SJCRH30 (cell line): Measurements from ENCODE around the gene RAI1. TPM values are rescaled to one million over a fixed set of nuclear protein-coding genes. Genes with fewer than 3 reads are reported as not detected.
"Not testable (repeated sequence)": the region's sequence is repeated elsewhere in the genome, so short reads cannot be mapped to it uniquely, and the experiment has no call there.

Experiments used
- DNase-seq, 2 experiments: peaks; one replicate each; pipeline ENCODE4 v3.0.0-alpha.2; 2015 to 2020
- H3K27ac ChIP-seq: fragments of 250-450 bp; sonication (Bioruptor Pico); 2 replicates; pipeline ENCODE4 v1.5.1; 2020; ENCODE audit warnings: mild to moderate bottlenecking, moderate library complexity
- H3K27me3 ChIP-seq: fragments of 250-450 bp; sonication (Bioruptor Pico); 2 replicates; pipeline ENCODE4 v1.5.1; 2020; ENCODE audit warnings: mild to moderate bottlenecking, moderate library complexity
- H3K36me3 ChIP-seq: fragments of 250-450 bp; sonication (Bioruptor Pico); 2 replicates; pipeline ENCODE4 v1.5.1; 2020; ENCODE audit warnings: mild to moderate bottlenecking, moderate library complexity
- H3K4me1 ChIP-seq: fragments of 250-450 bp; sonication (Bioruptor Pico); 2 replicates; pipeline ENCODE4 v1.5.1; 2020; ENCODE audit warnings: mild to moderate bottlenecking, moderate library complexity
- H3K4me3 ChIP-seq: fragments of 250-450 bp; sonication (Bioruptor Pico); 2 replicates; pipeline ENCODE4 v1.5.1; 2020; ENCODE audit warnings: mild to moderate bottlenecking, moderate library complexity
- H3K9me3 ChIP-seq: fragments of 250-450 bp; sonication (Bioruptor Pico); replicated peaks from 2 replicates; pipeline ENCODE4 v1.5.1; 2020; ENCODE audit warnings: mild to moderate bottlenecking, moderate library complexity
- total RNA-seq: library from RNA; depleted of rRNA; stranded (reverse); fragments of >200 nt; shearing (Covaris generic); gene quantifications from 2 replicates; pipeline ENCODE4 v1.2.3, GENCODE V29; 2014

Gene RAI1
- total RNA-seq, 1 experiment from 2014 or later = 72.2 TPM

- peak overlapping the region; percentile 98 for H3K4me3 ChIP-seq
- peak overlapping the region; percentile 83 for H3K27ac ChIP-seq
- H3K4me1 ChIP-seq = peaks cover 16% of the 10 kb centered on the region
- 0 out of 2 replicates have a peak, but pooled peaks cover 2% of the 10 kb centered on the region for H3K36me3 ChIP-seq
- peak; percentile 90 for DNase-seq
- no peaks in the 10 kb centered on the region for H3K27me3 ChIP-seq
- H3K9me3 ChIP-seq = no peaks in the 10 kb centered on the region
Measured at GRCh38 chr17:17682737-17683680, 1.8 kb downstream of the RAI1 start.

GRCh38 chr17:17683710-17684365 lies 2.6 kb downstream of the RAI1 start:
- 0 out of 2 replicates have a peak, but pooled peaks cover 2% of the 10 kb centered on the region for H3K36me3 ChIP-seq

GRCh38 chr17:17684906-17685774 lies 3.9 kb downstream of the RAI1 start:
- H3K36me3 ChIP-seq = 0 out of 2 replicates have a peak, but pooled peaks cover 2% of the 10 kb centered on the region
- peaks cover 16% of the 10 kb centered on the region for H3K4me1 ChIP-seq
- DNase-seq = no peak
- H3K27me3 ChIP-seq = no peaks in the 10 kb centered on the region
- H3K9me3 ChIP-seq = no peaks in the 10 kb centered on the region
- no peak overlapping the region for H3K27ac ChIP-seq
- no peak overlapping the region for H3K4me3 ChIP-seq

More at GRCh38 chr17:17683710-17684365, 2.6 kb downstream of the RAI1 start:
- no peaks in the 10 kb centered on the region for H3K9me3 ChIP-seq
- H3K27ac ChIP-seq = no peak overlapping the region; the same call in 1 of the 2 replicates
- peak overlapping the region; percentile 98 for H3K4me3 ChIP-seq
- no peaks in the 10 kb centered on the region for H3K27me3 ChIP-seq
- no peak for DNase-seq
- H3K4me1 ChIP-seq = peaks cover 16% of the 10 kb centered on the region

DNA sequence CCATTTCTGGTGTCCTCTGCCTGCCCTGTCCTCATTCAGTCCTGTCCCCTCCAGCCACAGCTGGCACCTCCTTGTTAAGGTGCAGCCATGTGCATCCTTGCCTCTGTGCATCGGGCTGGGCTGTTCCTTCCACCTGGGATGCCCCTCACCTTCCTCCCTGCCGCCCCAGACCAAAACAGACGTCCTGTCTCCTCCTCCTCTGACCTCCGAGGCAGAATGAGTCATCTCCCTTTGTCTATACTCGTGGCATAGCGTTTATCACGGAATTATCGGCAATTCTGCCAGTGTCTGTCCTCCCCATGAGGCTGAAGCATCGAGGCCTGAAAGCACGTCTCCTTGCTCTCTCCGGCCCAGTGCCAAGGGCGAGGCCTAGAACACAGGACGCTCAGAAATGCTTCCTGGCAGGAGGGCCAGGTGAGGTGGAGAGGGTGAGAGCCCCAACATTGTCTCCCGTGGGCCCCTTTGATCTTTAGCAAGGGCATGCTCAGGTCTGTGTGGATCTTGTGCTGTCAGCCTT lies 4.6 kb downstream of the RAI1 start:
- Histone ChIP-seq H3K9me3 (no peaks in the 10 kb centered on the region), H3K27ac (no peak overlapping the region), H3K4me3 (no peak overlapping the region), H3K27me3 (no peaks in the 10 kb centered on the region), H3K36me3 (0 out of 2 replicates have a peak, but pooled peaks cover 2% of the 10 kb centered on the region), H3K4me1 (peaks cover 20% of the 10 kb centered on the region)
- no peak for DNase-seq

- 0 out of 2 replicates have a peak, but pooled peaks cover under 1% of the 10 kb centered on the region for H3K36me3 ChIP-seq
- H3K4me3 ChIP-seq = no peak overlapping the region
- DNase-seq = no peak
- H3K4me1 ChIP-seq = peaks cover 40% of the 10 kb centered on the region
- no peak overlapping the region for H3K27ac ChIP-seq
- no peaks in the 10 kb centered on the region for H3K27me3 ChIP-seq
- H3K9me3 ChIP-seq = no peaks in the 10 kb centered on the region
Measured at GRCh38 chr17:17689312-17689711, 8.1 kb downstream of the RAI1 start.

DNA sequence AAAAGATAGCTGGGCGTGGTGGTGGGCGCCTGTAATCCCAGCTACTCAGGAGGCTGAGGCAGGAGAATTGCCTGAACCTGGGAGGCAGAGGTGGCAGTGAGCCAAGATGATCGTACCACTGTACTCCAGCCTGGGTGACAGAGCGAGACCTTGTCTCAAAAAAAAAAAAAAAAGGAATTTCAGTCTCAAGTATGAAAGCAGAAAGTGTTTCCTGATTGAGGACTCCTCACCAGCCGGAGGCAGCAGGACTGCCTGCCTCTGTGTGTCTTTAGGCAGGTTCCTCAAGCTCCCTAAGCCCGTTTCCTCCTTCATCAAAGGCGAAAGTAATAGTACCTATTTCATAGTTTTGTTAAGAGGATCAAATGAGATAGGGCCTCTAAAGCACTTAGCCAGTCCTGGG lies 9.0 kb downstream of the RAI1 start:
- H3K27ac ChIP-seq, H3K4me3 ChIP-seq, H3K36me3 ChIP-seq, DNase-seq, H3K27me3 ChIP-seq, H3K9me3 ChIP-seq: not testable (repeated sequence)
- H3K4me1 ChIP-seq = peaks cover 40% of the 10 kb centered on the region

- no peaks in the 10 kb centered on the region for H3K27me3 ChIP-seq
- peaks cover 42% of the 10 kb centered on the region for H3K4me1 ChIP-seq
- H3K9me3 ChIP-seq = no peaks in the 10 kb centered on the region
- no peak overlapping the region for H3K4me3 ChIP-seq
- no peaks in the 10 kb centered on the region for H3K36me3 ChIP-seq
- peak; percentile 61 to 72 for DNase-seq
- no peak overlapping the region; the same call in 1 of the 2 replicates for H3K27ac ChIP-seq
Measured at GRCh38 chr17:17691468-17692263, 10.4 kb downstream of the RAI1 start.

DNA sequence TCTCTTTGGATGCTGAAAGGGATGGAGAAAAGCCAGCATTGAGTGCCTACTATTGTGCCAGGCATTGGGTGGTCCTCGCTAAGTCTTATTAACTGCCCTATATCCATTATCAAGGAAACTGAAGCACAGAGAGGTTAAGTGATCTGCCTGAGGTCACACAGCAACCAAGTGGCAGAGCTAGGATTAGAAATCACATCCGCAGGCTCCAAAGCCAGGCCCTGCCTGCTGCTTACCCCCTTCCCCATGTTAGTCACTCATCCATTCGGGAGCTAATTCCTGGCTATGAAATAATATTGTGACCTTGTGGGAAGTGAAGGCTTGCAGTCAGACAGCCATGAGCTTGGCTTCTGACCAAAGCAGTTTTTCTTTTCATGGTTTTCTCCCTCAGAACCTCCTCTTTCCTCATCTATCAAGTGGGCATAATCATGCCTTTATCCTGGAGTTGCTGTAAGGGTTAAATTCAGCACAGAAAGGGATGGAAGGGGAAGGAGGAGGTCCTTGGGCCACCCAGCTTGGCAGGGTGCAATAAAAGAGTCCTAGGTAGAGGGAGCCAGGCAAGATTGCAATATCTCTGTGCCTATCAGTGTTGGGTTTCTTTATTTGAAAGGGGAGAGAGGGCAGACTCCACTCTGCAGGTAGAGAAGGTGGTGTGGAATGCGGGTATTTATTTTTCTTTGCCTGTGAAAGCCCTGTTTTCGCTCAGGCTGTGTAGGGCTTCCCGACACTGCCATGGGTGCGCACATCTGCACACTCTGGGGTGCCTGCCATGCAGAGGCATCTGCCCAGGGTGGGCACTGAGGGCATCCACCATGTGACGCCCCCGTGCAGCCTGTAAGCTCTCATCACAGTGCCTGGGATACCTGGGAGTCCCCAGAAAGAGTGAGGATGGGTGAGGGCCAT lies 11.3 kb downstream of the RAI1 start:
- H3K27me3 ChIP-seq = no peaks in the 10 kb centered on the region
- no peaks in the 10 kb centered on the region for H3K36me3 ChIP-seq
- peak overlapping the region; percentile 93 for H3K4me3 ChIP-seq
- H3K4me1 ChIP-seq = peaks cover 42% of the 10 kb centered on the region
- H3K9me3 ChIP-seq = no peaks in the 10 kb centered on the region
- H3K27ac ChIP-seq = peak overlapping the region; percentile 87; the same call in 1 of the 2 replicates
- DNase-seq = peak in 1 of 2 experiments; percentile 81

DNA sequence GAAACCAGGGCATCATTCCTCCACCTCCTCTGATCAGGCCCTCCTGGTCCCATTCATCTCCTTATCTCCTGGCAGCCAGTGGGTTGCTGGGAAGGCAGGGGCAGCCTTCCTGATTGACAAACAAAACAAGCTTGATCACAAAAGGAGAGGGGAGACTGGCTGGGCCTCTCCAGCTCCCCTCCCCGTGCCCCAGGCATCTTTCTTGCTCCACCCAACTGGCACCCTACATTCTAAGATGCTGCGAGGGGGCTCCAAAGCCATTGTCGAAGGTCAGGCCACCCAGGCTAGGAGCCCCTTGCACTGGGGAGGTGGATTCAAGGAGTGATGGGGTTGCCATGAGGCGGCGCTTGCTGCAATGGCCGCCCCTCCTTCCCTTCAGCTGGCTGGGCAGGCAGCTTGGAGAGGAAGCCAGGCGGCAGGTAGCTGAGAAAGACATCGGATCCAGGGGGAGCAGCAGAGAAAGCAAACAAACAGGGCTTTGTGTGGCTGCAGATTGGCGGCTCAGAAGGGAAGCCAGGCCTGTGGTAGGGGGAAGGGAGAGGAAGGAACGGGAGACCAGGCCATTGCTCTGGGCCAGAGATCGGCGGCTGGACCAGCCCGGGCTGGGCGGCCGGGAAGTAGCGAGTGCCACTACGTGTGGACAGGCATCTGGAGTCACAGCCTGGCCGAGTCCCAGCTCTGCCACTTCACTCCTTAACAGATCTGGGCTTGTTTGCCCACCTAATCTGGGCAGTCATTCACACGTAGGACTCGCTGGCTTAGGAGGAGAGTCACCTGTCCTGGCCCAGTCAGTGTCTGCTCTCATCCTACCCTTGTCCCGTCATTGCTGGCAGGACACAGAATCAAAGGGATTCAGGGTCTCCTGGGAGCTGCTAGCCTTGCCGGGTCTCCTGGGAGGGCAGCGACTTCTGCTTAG lies 12.3 kb downstream of the RAI1 start:
- peak overlapping the region; percentile 87 for H3K27ac ChIP-seq
- no peaks in the 10 kb centered on the region for H3K27me3 ChIP-seq
- no peaks in the 10 kb centered on the region for H3K36me3 ChIP-seq
- peaks cover 43% of the 10 kb centered on the region for H3K4me1 ChIP-seq
- peak; percentile 94 to 98 for DNase-seq
- no peaks in the 10 kb centered on the region for H3K9me3 ChIP-seq
- H3K4me3 ChIP-seq = peak overlapping the region; percentile 93

DNA sequence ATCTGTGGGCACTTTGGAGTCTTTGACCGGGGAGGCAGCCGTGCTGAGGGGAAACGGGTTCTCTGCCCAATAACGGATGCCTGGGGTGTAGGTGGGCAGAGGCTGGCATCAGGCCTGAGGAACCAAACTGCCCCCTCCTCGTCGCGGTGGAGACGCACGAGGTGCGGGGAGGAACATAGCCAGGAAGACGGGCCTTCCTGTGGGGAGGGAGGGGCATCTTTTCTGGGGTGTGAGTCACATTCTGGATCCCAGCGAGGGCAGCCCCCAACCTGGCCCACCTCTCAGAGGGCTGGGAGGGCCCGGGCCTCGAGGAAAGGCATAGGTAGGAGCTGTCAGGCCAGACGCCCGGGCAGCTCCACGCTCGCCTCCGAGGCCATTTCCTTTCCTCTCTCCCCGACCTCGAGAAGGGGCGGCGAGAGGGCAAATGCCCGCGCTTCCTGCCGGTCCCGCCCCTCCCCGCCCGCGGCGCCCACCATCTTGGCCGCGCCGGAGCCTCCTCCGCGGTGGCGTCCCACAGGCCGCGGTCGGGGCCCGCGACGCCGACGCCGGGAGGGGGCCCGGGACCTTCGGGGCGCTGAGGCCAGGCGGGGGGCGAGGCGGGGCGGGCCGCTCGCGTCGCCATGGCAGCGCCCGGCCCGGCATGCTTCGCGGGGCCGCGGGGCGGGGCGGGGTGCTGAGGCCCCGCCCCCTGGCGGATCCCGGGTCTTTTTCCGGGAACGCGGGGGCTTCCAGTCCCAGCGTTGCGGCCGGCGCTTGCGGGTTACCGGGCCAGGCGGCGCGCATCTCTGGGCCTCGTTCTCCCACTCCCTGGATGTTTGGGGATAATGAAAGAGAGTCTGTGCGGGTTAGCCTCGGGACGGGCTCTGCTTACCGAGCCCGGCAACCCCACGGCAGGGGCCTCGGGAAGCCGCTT lies 13.2 kb downstream of the RAI1 start:
- DNase-seq = peak; percentile 91 to 94
- peaks cover 52% of the 10 kb centered on the region for H3K4me1 ChIP-seq
- H3K36me3 ChIP-seq = no peaks in the 10 kb centered on the region; the same call in 1 of the 2 replicates
- H3K9me3 ChIP-seq = no peaks in the 10 kb centered on the region
- H3K4me3 ChIP-seq = peak overlapping the region; percentile 93
- H3K27me3 ChIP-seq = no peaks in the 10 kb centered on the region
- H3K27ac ChIP-seq = peak overlapping the region; percentile 87

- H3K36me3 ChIP-seq = no peaks in the 10 kb centered on the region; the same call in 1 of the 2 replicates
- H3K4me1 ChIP-seq = peaks cover 44% of the 10 kb centered on the region
- no peak overlapping the region for H3K27ac ChIP-seq
- H3K9me3 ChIP-seq = no peaks in the 10 kb centered on the region
- no peak overlapping the region for H3K4me3 ChIP-seq
- DNase-seq = no peak
- H3K27me3 ChIP-seq = no peaks in the 10 kb centered on the region
Measured at GRCh38 chr17:17696085-17696484, 14.8 kb downstream of the RAI1 start.
